Anterior cingulate cortex (tissue), 58 donors: ENCODE data around the gene TSPEAR.

Experiments used
- DNase-seq, 58 donors: peaks; one replicate each; lab custom pipeline; 2025; lab: John Stamatoyannopoulos, UW

Gene TSPEAR

GRCh38 chr21:44526096-44526997, 185.0 kb downstream of the TSPEAR start:
- DNase-seq = no peak

GRCh38 chr21:44525391-44526095, 185.8 kb downstream of the TSPEAR start:
- no peak for DNase-seq

GRCh38 chr21:44524414-44525371, 186.7 kb downstream of the TSPEAR start:
- DNase-seq = no peak

- DNase-seq = no peak
These were observed 187.6 kb downstream of the TSPEAR start for GRCh38 chr21:44523567-44524413.

GRCh38 chr21:44522753-44523204, 188.6 kb downstream of the TSPEAR start:
- no peak for DNase-seq

- no peak for DNase-seq
These were observed 189.2 kb downstream of the TSPEAR start for GRCh38 chr21:44521928-44522752.

GRCh38 chr21:44521301-44521927, 190.0 kb downstream of the TSPEAR start:
- DNase-seq = no peak

- DNase-seq = no peak
These were observed 190.8 kb downstream of the TSPEAR start for GRCh38 chr21:44520326-44521300.

- DNase-seq = no peak
These were observed 191.7 kb downstream of the TSPEAR start for GRCh38 chr21:44519346-44520325.

GRCh38 chr21:44518686-44519085, 192.7 kb downstream of the TSPEAR start:
- no peak for DNase-seq

- DNase-seq = peak in 17 of 58 donors; percentile 11 to 83 (median 29)
These were observed 194.0 kb downstream of the TSPEAR start for GRCh38 chr21:44517175-44517899.

- no peak for DNase-seq
These were observed 194.6 kb downstream of the TSPEAR start for GRCh38 chr21:44516828-44517174.

- DNase-seq = no peak
These were observed 195.0 kb downstream of the TSPEAR start for GRCh38 chr21:44516342-44516741.

- no peak for DNase-seq
These were observed 195.8 kb downstream of the TSPEAR start for GRCh38 chr21:44515359-44516165.
